Stimulated activated CD8-positive, alpha-beta memory T cell treated with anti-CD3 and anti-CD28 coated beads, Interleukin-2, amount 100 ng/mL, for 1 hour (primary cell): ENCODE data around the gene MYOG.

Experiments used
- DNase-seq, 2 donors: peaks; one replicate each; pipeline ENCODE4 v3.0.0-alpha.2; 2020; ENCODE audit warnings: low read depth in 2 of 2

MYOG gene

GRCh38 chr1:203085528-203086406, at the start of gene MYOG:
TSS of gene MYOG (minus strand) at chr1:203086012. CDS start at chr1:203085961, 51 bp downstream.
- no peak for DNase-seq

GRCh38 chr1:203133970-203134725, 48.3 kb upstream of the MYOG start:
- DNase-seq, result no peak

GRCh38 chr1:203131548-203132200, 45.9 kb upstream of the MYOG start:
- no peak for DNase-seq

- DNase-seq, result no peak
Observed at GRCh38 chr1:203130358-203130985, 44.7 kb upstream of the MYOG start.

GRCh38 chr1:203129501-203130231, 43.9 kb upstream of the MYOG start:
- no peak for DNase-seq

- no peak for DNase-seq
Observed at GRCh38 chr1:203128716-203129500, 43.1 kb upstream of the MYOG start.

GRCh38 chr1:203128431-203128715, 42.6 kb upstream of the MYOG start:
- no peak for DNase-seq

- no peak for DNase-seq
Observed at GRCh38 chr1:203127666-203128430, 42.0 kb upstream of the MYOG start, which contains the start of gene ADORA1. TSS of gene ADORA1 (plus strand) at chr1:203127726. CDS start at chr1:203128842, 1,116 bp downstream.

GRCh38 chr1:203126866-203127665, 41.3 kb upstream of the MYOG start:
- DNase-seq, result no peak

GRCh38 chr1:203126151-203126865, 40.5 kb upstream of the MYOG start:
- DNase-seq, result no peak

- DNase-seq, result no peak
Observed at GRCh38 chr1:203124546-203125317, 38.9 kb upstream of the MYOG start.

- DNase-seq, result no peak
Observed at GRCh38 chr1:203124011-203124410, 38.2 kb upstream of the MYOG start.

- no peak for DNase-seq
Observed at GRCh38 chr1:203122159-203122558, 36.3 kb upstream of the MYOG start.

- no peak for DNase-seq
Observed at GRCh38 chr1:203121186-203122015, 35.6 kb upstream of the MYOG start.

- DNase-seq, result no peak
Observed at GRCh38 chr1:203120325-203121153, 34.7 kb upstream of the MYOG start.
